Naive thymus-derived CD4-positive, alpha-beta T cell (primary cell): ENCODE data around the gene PRSS8. TPM values are rescaled to one million over a fixed set of nuclear protein-coding genes. Genes with fewer than 3 reads are reported as not detected.

Experiments used
- ATAC-seq: fragments of 150-1000 bp; cut with Tn5 transposase; 2 replicates; pipeline ENCODE4 v1.10.0; 2021; ENCODE audit warnings: mild to moderate bottlenecking, moderate library complexity
- CTCF ChIA-PET: fragments of 350-600 bp; sonication (Branson Sonifier 250); formaldehyde crosslinking; loops from one replicate; lab custom pipeline; 2021; ENCODE audit warnings: antibody characterized with exemption; lab: Charles Lee
- POLR2A ChIA-PET: fragments of 350-600 bp; sonication (Branson Sonifier 250); formaldehyde crosslinking; loops from one replicate; lab custom pipeline; 2021; ENCODE audit warnings: antibody characterized with exemption, inconsistent platforms; lab: Charles Lee
- DNase-seq, 9 donors: peaks; one replicate each; pipeline versions ENCODE4 v3.0.0 to v3.0.0-alpha.2; 2020 to 2022; ENCODE audit warnings: mixed read lengths in 1 of 9
- H3K27ac ChIP-seq: one replicate; pipeline ENCODE4 v1.7.0; 2013; ENCODE audit warnings: mild to moderate bottlenecking, low read depth, low read length, moderate library complexity
- H3K27me3 ChIP-seq, 2 donors: one replicate each; pipeline ENCODE4 v1.7.0; 2013; ENCODE audit warnings: low read length in 2 of 2, mild to moderate bottlenecking in 2 of 2, moderate library complexity in 2 of 2; ENCODE audit not compliant: control insufficient read depth in 2 of 2, insufficient read depth in 2 of 2
- H3K36me3 ChIP-seq, 3 experiments: 1 replicate in 2 of 3; 2 replicates in 1 of 3; pipeline ENCODE4 v1.7.0; 2013; ENCODE audit warnings: low read length in 3 of 3, mild to moderate bottlenecking in 3 of 3, moderate library complexity in 1 of 3; ENCODE audit not compliant: insufficient read depth in 3 of 3, control insufficient read depth in 2 of 3
- H3K4me1 ChIP-seq, 2 donors: one replicate each; pipeline ENCODE4 v1.7.0; 2013; ENCODE audit warnings: low read length in 2 of 2, mild to moderate bottlenecking in 2 of 2, moderate library complexity in 1 of 2; ENCODE audit not compliant: control insufficient read depth in 2 of 2, insufficient read depth in 2 of 2
- H3K4me3 ChIP-seq: 2 replicates; pipeline ENCODE4 v1.7.0; 2013; ENCODE audit warnings: mild to moderate bottlenecking, low read length
- H3K9me3 ChIP-seq, 3 experiments: 1 replicate in 2 of 3; 2 replicates in 1 of 3; pipeline ENCODE4 v1.7.0; 2013; ENCODE audit warnings: low read length in 3 of 3; ENCODE audit not compliant: control insufficient read depth in 2 of 3
- H3K27ac Mint-ChIP-seq, 9 donors: one replicate each; pipeline ENCODE4 v1.8.0; 2020 to 2022; ENCODE audit warnings: mixed read lengths in 9 of 9, mild to moderate bottlenecking in 8 of 9, moderate library complexity in 5 of 9, inconsistent platforms in 2 of 9
- H3K27me3 Mint-ChIP-seq, 5 donors: one replicate each; pipeline ENCODE4 v1.8.0; 2021 to 2022; ENCODE audit warnings: mixed read lengths in 5 of 5, mild to moderate bottlenecking in 1 of 5
- H3K36me3 Mint-ChIP-seq, 5 donors: one replicate each; pipeline ENCODE4 v1.8.0; 2020 to 2022; ENCODE audit warnings: mixed read lengths in 5 of 5, mild to moderate bottlenecking in 3 of 5, inconsistent platforms in 1 of 5
- H3K4me1 Mint-ChIP-seq, 7 donors: one replicate each; pipeline ENCODE4 v1.8.0; 2020 to 2022; ENCODE audit warnings: mixed read lengths in 7 of 7, mild to moderate bottlenecking in 3 of 7, inconsistent platforms in 1 of 7
- H3K4me3 Mint-ChIP-seq, 10 donors: one replicate each; pipeline ENCODE4 v1.8.0; 2020 to 2022; ENCODE audit warnings: mild to moderate bottlenecking in 10 of 10, mixed read lengths in 10 of 10, moderate library complexity in 6 of 10, inconsistent platforms in 2 of 10
- H3K9me3 Mint-ChIP-seq, 11 donors: one replicate each; pipeline ENCODE4 v1.8.0; 2020 to 2022; ENCODE audit warnings: mixed read lengths in 11 of 11, mild to moderate bottlenecking in 4 of 11, inconsistent platforms in 1 of 11, moderate library complexity in 1 of 11
- intact Hi-C, 2 donors: fragments of 100-400 bp; cut with micrococcal nuclease; formaldehyde crosslinking; loops; one replicate each; pipeline ENCODE4 v1.15.1; 2023
- polyA plus RNA-seq, 2 donors: library from polyadenylated mRNA; unstranded; fragments of 300-500 nt; fragmentation: Illumina TruSeq; gene quantifications; one replicate each; pipeline ENCODE4 v1.2.3, GENCODE V29; 2021
- total RNA-seq, 6 experiments: library from RNA in 5 of 6; stranded (reverse) in 5 of 6; gene quantifications; 1 replicate in 5 of 6; 2 replicates in 1 of 6; pipeline ENCODE4 v1.2.3 and lab custom pipeline; 2021 to 2026

PRSS8 gene
- total and polyA plus RNA-seq, 7 experiments from 2014 or later: not detected

DNA sequence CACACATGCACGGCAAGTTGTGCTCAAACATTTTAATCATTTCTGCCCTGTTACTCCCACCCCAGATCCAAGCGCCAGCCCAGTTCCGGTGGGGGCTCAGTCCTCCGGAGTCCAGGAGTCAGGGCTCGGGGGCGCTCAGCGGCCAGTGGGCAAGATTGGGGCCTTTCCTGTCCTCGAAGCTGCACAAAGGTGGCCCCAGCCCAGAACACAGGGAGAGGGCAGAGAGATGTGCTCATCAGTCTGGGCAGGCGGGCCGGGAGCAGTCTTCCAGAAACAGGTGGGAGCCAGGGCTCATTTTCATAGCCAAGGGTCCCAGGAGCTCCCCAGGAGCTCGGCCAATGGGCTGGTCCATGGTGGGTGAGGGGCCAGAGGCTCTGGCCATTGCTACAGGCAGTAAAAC, 4.1 kb downstream of the PRSS8 start:
- Mint-ChIP-seq H3K27me3 (no peaks in the 10 kb centered on the region), H3K36me3 (peaks cover 0 to 11% (median 4%) of the 10 kb centered on the region in 5 donors), H3K27ac (no peak overlapping the region), H3K9me3 (no peaks in the 10 kb centered on the region), H3K4me3 (no peak overlapping the region), H3K4me1 (peaks cover 3 to 15% (median 9%) of the 10 kb centered on the region in 7 donors)
- no peak for ATAC-seq
- intact Hi-C loops: no loop called here
- Histone ChIP-seq H3K9me3 (no peaks in the 10 kb centered on the region), H3K27ac (no peak overlapping the region), H3K27me3 (no peaks in the 10 kb centered on the region), H3K4me3 (no peak overlapping the region), H3K36me3 (peaks cover 5 to 70% (median 8%) of the 10 kb centered on the region in 3 experiments), H3K4me1 (no peaks in the 10 kb centered on the region)
- CTCF ChIA-PET: interaction anchor here (1.1 kb wide), 1 partner anchor 20 kb away, joined by 3 read pairs; no protein-coding TSS in a partner anchor
- no peak for DNase-seq
- POLR2A ChIA-PET: interaction anchor here (0.7 to 1.9 kb wide), 2 partner anchors 10 to 71 kb away, joined by 3 to 8 read pairs; partner anchors contain the start of gene PYCARD

DNA sequence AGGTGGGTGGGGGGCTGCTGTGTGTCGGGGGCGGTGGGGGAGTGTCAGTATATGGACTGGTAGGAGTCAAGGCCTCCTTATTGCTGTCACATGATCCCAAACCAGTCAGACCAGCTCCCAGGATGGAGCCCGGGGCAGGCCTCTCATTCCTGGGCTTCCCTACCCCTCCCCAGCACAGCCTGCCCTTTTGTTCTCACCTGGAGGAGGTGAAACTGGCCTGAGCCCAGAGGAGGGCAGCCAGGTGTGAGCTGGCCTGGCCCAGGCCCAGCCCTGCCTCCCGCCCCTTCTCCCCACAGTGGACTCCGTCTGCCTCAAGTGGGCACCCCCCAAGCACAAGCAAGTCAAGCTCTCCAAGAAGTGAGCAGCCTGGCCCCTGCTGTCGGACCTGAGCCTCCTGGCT, 4.6 kb downstream of the PRSS8 start:
- peaks cover 3 to 20% (median 11%) of the 10 kb centered on the region in 7 donors for H3K4me1 Mint-ChIP-seq
- CTCF ChIA-PET: no interaction called here
- no peak overlapping the region for H3K27ac ChIP-seq
- peaks cover 0 to 16% (median 4%) of the 10 kb centered on the region in 5 donors for H3K36me3 Mint-ChIP-seq
- no peaks in the 10 kb centered on the region for H3K27me3 Mint-ChIP-seq
- no peak for ATAC-seq
- no peaks in the 10 kb centered on the region for H3K9me3 ChIP-seq
- intact Hi-C loops: no loop called here
- POLR2A ChIA-PET: interaction anchor here (1.9 kb wide), 1 partner anchor 11 kb away, joined by 8 read pairs; no protein-coding TSS in a partner anchor
- no peaks in the 10 kb centered on the region for H3K27me3 ChIP-seq
- H3K9me3 Mint-ChIP-seq: no peaks in the 10 kb centered on the region
- H3K36me3 ChIP-seq: peaks cover 5 to 74% (median 9%) of the 10 kb centered on the region in 3 experiments
- no peak overlapping the region for H3K4me3 ChIP-seq
- no peaks in the 10 kb centered on the region for H3K4me1 ChIP-seq
- no peak overlapping the region for H3K27ac Mint-ChIP-seq
- no peak for DNase-seq
- no peak overlapping the region for H3K4me3 Mint-ChIP-seq

DNA sequence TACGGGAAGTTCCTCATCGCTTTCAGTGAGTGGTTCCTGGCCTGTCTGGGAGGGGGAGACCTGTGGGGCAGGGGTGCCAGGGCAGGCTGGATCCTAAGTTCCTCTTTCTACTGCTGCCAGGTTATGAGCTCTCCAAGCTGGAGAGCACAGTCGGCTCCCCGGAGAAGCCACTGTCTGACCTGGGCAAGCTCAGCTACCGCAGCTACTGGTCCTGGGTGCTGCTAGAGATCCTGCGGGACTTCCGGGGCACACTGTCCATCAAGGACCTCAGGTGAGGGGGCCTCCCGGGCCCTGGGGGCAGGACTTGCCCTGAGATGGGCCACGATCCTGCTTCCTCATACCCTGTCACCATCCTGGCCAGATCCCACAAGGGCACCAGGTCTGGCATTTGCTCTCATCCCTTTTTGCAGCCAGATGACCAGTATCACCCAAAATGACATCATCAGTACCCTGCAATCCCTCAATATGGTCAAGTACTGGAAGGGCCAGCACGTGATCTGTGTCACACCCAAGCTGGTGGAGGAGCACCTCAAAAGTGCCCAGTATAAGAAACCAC, 5.1 kb downstream of the PRSS8 start:
- no peaks in the 10 kb centered on the region for H3K4me1 ChIP-seq
- Mint-ChIP-seq H3K9me3 (no peaks in the 10 kb centered on the region), H3K27me3 (no peaks in the 10 kb centered on the region), H3K4me1 (peaks cover 3 to 22% (median 11%) of the 10 kb centered on the region in 7 donors), H3K4me3 (no peak overlapping the region), H3K36me3 (peaks cover 0 to 18% (median 4%) of the 10 kb centered on the region in 5 donors), H3K27ac (peak overlapping the region in 2 of 9 donors; percentile 31 to 58)
- H3K27ac ChIP-seq: no peak overlapping the region
- H3K36me3 ChIP-seq: peaks cover 5 to 77% (median 13%) of the 10 kb centered on the region in 3 experiments
- DNase-seq: no peak
- ChIA-PET CTCF (no interaction called here), POLR2A (interaction anchor here (1.9 kb wide), 1 partner anchor 11 kb away, joined by 8 read pairs; no protein-coding TSS in a partner anchor)
- no peak overlapping the region for H3K4me3 ChIP-seq
- H3K27me3 ChIP-seq: no peaks in the 10 kb centered on the region
- intact Hi-C loops: no loop called here
- no peak for ATAC-seq
- H3K9me3 ChIP-seq: no peaks in the 10 kb centered on the region

DNA sequence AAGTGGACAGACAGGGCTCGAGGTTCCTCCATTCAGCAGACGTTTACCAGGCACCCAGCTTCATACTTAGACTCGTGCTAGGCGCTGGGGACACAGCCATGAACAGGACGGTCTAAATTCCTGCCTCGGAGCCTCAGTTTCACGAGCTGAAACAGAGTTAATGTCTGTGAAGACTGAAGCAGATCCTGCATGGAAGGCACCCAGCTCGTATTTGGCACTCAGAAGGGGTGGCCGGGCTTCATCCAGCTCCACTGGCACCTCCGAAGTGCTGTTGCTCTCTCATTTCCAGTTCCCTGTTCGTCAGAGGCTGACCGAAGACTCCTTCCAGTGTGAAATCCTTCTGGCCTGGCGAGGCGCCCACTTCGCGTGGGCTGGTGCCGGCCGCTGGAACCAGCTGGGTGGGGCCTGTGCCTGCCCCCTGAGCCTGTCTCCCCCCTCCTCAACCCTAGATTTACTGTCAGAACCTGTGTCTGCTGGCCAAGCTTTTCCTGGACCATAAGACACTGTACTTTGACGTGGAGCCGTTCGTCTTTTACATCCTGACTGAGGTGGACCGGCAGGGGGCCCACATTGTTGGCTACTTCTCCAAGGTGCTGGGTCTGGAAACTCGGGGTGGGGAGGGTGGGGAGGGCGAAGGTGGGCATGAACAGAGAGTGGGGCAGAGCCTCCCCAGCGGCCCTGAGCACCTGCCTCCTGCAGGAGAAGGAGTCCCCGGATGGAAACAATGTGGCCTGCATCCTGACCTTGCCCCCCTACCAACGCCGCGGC, 5.8 kb downstream of the PRSS8 start:
- H3K4me1 Mint-ChIP-seq: peaks cover 3 to 22% (median 11%) of the 10 kb centered on the region in 7 donors
- no peaks in the 10 kb centered on the region for H3K27me3 Mint-ChIP-seq
- no peak overlapping the region for H3K27ac Mint-ChIP-seq
- Histone ChIP-seq H3K27ac (no peak overlapping the region), H3K4me3 (no peak overlapping the region), H3K27me3 (no peaks in the 10 kb centered on the region), H3K36me3 (peaks cover 5 to 82% (median 13%) of the 10 kb centered on the region in 3 experiments), H3K9me3 (no peaks in the 10 kb centered on the region), H3K4me1 (no peaks in the 10 kb centered on the region)
- CTCF ChIA-PET: interaction anchor here (1.4 kb wide), 1 partner anchor 14 kb away, joined by 3 read pairs; no protein-coding TSS in a partner anchor
- H3K9me3 Mint-ChIP-seq: no peaks in the 10 kb centered on the region
- peak overlapping the region in 1 of 10 donors; percentile 12 for H3K4me3 Mint-ChIP-seq
- intact Hi-C loops: no loop called here
- POLR2A ChIA-PET: interaction anchor here (0.7 to 2.2 kb wide), 2 partner anchors 12 to 50 kb away, joined by 4 to 6 read pairs; partner anchors contain the start of genes FUS and KAT8
- ATAC-seq (no peak), DNase-seq (no peak)
- peaks cover 0 to 18% (median 4%) of the 10 kb centered on the region in 5 donors for H3K36me3 Mint-ChIP-seq

DNA sequence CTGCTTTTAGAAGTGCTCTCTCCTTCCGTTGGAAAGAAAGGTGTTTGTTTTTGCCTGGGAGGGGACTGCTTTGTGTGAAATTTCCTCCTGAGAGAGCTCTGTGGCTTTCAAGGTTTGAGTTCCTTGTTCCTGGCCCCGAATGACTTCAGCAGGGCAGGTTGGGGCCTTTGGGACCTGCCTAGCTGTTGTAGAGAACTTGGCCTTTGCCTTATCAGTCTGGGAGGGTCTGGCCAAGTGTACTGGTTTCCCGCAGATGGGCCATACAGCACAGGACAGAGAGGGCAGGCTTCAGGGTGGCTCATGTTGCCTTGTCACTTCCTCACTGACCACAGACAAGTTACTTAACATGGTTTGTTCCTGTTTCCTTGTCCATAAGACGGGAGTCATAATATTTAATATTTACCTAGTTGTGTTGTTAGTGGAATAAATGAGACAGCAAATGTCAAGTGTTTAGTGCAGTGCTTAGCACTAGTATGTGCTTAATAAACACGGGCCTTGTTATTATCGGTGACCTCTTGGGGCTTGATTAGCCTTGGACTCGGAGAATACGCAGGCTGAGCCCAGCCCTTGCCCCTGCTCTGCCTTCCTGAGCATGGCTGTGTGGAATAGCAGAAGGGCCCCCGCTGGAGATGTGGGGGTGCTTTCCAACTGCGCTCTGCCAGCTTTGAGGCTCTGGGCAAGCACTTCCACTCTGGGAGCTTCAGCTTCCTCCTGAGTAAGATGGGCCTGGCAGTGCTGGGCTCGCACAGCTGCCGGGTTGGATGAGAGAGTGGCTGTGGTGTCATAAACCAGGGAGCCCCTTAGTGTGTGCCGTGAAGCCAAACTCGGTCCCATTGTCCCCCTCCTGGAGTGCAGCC, 6.6 kb downstream of the PRSS8 start:
- POLR2A ChIA-PET: interaction anchor here (0.7 to 2.2 kb wide), 4 partner anchors 12 to 772 kb away, joined by 3 to 8 read pairs (median 5); partner anchors contain the start of genes FUS and KAT8
- H3K4me1 ChIP-seq: no peaks in the 10 kb centered on the region
- intact Hi-C loops: no loop called here
- no peaks in the 10 kb centered on the region for H3K27me3 Mint-ChIP-seq
- no peaks in the 10 kb centered on the region for H3K27me3 ChIP-seq
- H3K27ac Mint-ChIP-seq: peak overlapping the region in 6 of 9 donors; percentile 12 to 85 (median 60)
- DNase-seq (no peak), ATAC-seq (peak; percentile 91)
- H3K9me3 Mint-ChIP-seq: no peaks in the 10 kb centered on the region
- H3K4me1 Mint-ChIP-seq: peaks cover 3 to 22% (median 11%) of the 10 kb centered on the region in 7 donors
- peaks cover 0 to 18% (median 4%) of the 10 kb centered on the region in 5 donors for H3K36me3 Mint-ChIP-seq
- peak overlapping the region; percentile 58 for H3K27ac ChIP-seq
- H3K4me3 Mint-ChIP-seq: peak overlapping the region in 3 of 10 donors; percentile 14 to 27 (median 18)
- CTCF ChIA-PET: interaction anchor here (1.4 kb wide), 1 partner anchor 15 kb away, joined by 3 read pairs; no protein-coding TSS in a partner anchor
- no peaks in the 10 kb centered on the region for H3K9me3 ChIP-seq
- H3K36me3 ChIP-seq: peaks cover 5 to 88% (median 13%) of the 10 kb centered on the region in 3 experiments
- H3K4me3 ChIP-seq: no peak overlapping the region

DNA sequence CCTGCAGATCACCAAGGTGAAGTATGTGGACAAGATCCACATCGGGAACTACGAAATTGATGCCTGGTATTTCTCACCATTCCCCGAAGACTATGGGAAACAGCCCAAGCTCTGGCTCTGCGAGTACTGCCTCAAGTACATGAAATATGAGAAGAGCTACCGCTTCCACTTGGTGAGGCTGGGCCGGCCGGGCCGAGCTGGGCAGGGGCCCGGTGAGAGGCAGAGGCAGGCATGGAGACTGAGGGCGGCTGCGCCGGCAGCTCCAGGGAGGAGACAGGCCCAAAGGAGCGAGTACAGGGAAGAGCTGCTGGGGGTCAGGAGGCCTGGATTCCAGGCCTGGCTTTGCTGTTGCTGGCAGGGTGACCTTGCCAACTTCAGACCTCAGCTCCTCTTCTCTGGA, 8.3 kb downstream of the PRSS8 start:
- peaks cover 5 to 81% (median 16%) of the 10 kb centered on the region in 3 experiments for H3K36me3 ChIP-seq
- no peak for ATAC-seq
- H3K36me3 Mint-ChIP-seq: peaks cover 0 to 21% (median 6%) of the 10 kb centered on the region in 5 donors
- CTCF ChIA-PET: no interaction called here
- no peaks in the 10 kb centered on the region for H3K4me1 ChIP-seq
- no peaks in the 10 kb centered on the region for H3K27me3 Mint-ChIP-seq
- H3K4me3 Mint-ChIP-seq: no peak overlapping the region
- no peak for DNase-seq
- POLR2A ChIA-PET: interaction anchor here (1.3 to 1.9 kb wide), 2 partner anchors 10 to 15 kb away, joined by 4 to 8 read pairs; partner anchors contain the start of gene KAT8
- no peak overlapping the region for H3K27ac ChIP-seq
- no peaks in the 10 kb centered on the region for H3K9me3 Mint-ChIP-seq
- peak overlapping the region in 1 of 9 donors; percentile 32 for H3K27ac Mint-ChIP-seq
- no peak overlapping the region for H3K4me3 ChIP-seq
- H3K4me1 Mint-ChIP-seq: peaks cover 3 to 22% (median 11%) of the 10 kb centered on the region in 7 donors
- H3K27me3 ChIP-seq: no peaks in the 10 kb centered on the region
- intact Hi-C loops: no loop called here
- H3K9me3 ChIP-seq: no peaks in the 10 kb centered on the region
